ENCODE measurements around the gene HSD17B10.
"Not testable (repeated sequence)": the region's sequence is repeated elsewhere in the genome, so short reads cannot be mapped to it uniquely, and the experiment has no call there.

The HSD17B10 gene

GRCh38 chrX:53438174-53438831, 4.1 kb upstream of the HSD17B10 start:
- FAIRE-seq: no peak
- no peak for DNase-seq (ENCODE audit: insufficient read length, low spot score)

GRCh38 chrX:53437206-53437605, 3.0 kb upstream of the HSD17B10 start:
- no peak for FAIRE-seq
- DNase-seq (ENCODE audit: insufficient read length, low spot score): no peak

GRCh38 chrX:53435997-53436396, 1.8 kb upstream of the HSD17B10 start:
- DNase-seq (ENCODE audit: insufficient read length, low spot score): peak; percentile 35
- FAIRE-seq: no peak

GRCh38 chrX:53430231-53430630, 3.9 kb downstream of the HSD17B10 start:
- FAIRE-seq (no peak), DNase-seq (ENCODE audit: insufficient read length, low spot score) (no peak)

DNA sequence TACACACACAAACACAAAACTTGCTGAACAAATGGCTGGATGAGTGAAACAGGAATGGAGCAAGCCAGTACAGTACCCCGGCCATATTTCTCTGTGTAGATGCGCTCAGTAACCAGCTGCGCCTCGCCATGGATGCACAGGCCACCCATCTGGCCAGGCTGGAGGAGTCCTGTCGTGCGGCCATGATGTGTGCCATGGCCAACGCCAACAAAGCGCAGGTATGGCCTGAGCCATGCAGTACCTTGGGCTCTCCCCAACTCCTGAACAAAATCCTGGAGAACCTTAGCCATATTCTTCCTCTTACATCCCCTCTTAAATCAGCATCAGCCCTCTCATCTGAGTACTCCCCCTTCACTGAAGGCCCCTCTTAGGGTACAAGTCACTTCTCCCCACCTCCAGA, 4.4 kb downstream of the HSD17B10 start:
- FAIRE-seq (no peak), DNase-seq (ENCODE audit: insufficient read length, low spot score) (no peak)

- FAIRE-seq (no peak), DNase-seq (ENCODE audit: insufficient read length, low spot score) (no peak)
Measured at GRCh38 chrX:53422861-53423306, 11.3 kb downstream of the HSD17B10 start, which contains the start of gene RIBC1. RIBC1 (plus strand) TSS chrX:53422873; CDS start chrX:53426277, 3,404 bp downstream.

DNA sequence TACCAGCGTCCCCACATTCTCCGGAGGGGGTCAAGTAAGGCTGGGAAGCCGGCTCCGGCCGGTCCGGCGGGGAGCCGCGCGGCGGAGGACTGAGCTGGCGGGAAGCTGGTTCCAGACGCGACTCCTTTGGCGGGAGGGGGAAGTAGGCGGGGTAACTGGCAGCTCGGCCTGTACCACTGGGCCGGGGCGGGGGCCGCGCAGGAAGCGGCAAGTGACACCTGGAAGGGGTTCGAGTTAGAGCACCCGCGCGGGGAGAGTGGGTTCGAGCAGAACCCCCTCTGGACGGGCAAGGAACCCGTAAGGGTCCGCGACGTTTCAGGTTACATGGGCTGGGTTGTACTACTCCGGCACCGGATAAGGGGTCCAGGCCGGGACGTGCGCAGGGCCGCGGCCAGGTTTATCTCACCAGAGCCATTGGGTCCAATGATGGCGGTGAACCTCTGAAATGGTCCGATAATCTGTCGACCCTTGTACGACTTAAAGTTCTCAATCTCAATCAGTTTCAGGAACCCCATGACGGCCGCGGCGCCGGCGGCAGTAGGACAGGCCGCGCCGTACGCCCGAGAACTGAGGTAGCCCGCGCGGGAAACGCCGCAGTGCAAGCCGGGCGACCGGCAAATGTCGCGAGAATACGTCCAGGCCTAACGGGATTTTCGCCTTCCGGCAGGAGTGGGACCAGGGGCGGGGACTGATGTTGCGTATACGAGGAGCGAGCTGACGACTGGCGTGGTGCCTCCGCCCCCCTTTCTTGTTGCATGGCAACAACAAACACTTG, 11.9 kb downstream of the HSD17B10 start, which contains the start of gene SMC1A:
TSS of gene SMC1A (minus strand) at position 569 of the 775 bp plus-strand sequence. CDS start at position 515, 54 bp downstream.
- peak; percentile 78 for FAIRE-seq
- DNase-seq (ENCODE audit: insufficient read length, low spot score): peak; percentile 85

- FAIRE-seq: no peak
- no peak for DNase-seq (ENCODE audit: insufficient read length, low spot score)
Measured at GRCh38 chrX:53421772-53422085, 12.4 kb downstream of the HSD17B10 start.

DNA sequence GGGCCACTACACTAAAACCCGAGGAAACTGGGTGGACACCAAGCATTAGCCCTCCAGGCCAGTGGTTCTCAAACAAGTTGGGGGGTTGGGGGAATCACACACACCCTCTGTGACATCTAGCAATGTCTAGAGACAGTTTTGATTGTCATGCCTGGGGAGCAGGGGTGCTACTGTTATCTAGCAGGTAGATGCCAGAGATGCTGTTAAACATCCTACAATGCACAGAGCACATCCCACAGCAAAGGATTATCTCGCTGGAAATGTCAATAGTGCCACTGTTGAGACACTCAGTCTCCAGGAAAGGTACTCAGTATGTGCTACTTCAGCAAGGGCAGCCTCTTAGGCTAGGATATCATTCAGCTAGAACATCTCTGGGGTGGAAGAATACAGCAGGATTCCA, 13.0 kb downstream of the HSD17B10 start:
- no peak for DNase-seq (ENCODE audit: insufficient read length, low spot score)
- no peak for FAIRE-seq

DNA sequence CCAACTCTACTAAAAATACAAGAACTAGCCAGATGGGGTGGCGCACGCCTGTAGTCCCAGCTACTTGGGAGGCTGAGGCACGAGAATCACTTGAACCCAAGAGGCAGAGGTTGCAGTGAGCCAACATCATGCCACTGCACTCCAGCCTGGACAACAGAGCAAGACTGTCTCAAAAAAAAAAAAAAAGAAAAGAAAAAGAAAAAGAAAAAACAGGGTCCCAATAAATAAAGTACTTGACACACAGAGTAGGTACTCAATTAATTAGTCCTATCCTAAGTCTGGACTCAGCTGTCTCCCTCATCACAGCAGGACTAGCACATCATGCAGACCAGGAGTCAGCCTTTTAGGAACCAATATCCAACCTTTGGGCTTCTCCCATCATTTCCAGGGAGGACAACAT, 13.8 kb downstream of the HSD17B10 start:
- not testable (repeated sequence) for FAIRE-seq; DNase-seq (ENCODE audit: insufficient read length, low spot score)

GRCh38 chrX:53412446-53412845, 21.7 kb downstream of the HSD17B10 start:
- FAIRE-seq (no peak), DNase-seq (ENCODE audit: insufficient read length, low spot score) (no peak)

DNA sequence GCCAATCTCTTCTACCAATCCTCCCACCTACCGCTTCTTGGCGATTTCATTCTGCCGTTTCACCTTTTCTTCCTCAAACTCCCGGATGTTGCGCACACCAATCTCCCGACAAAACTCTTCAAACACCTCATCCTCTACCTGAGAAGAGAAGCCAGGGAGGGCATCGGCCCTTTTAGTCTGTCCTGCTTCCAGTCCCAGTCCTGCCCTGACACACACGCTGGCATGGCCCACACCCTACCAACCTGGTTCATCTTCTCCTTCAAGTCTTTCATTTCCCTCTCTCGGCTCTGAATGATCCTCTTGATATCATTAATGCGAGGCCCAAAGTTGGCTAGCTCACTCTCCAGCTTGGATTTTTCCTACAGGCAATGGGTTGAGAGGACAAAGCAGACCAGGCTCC, 30.6 kb downstream of the HSD17B10 start:
- DNase-seq (ENCODE audit: insufficient read length, low spot score): no peak
- no peak for FAIRE-seq

- FAIRE-seq (no peak), DNase-seq (ENCODE audit: insufficient read length, low spot score) (no peak)
Measured at GRCh38 chrX:53398216-53398615, 36.0 kb downstream of the HSD17B10 start.

GRCh38 chrX:53395605-53396298, 38.4 kb downstream of the HSD17B10 start:
- no peak for FAIRE-seq
- no peak for DNase-seq (ENCODE audit: insufficient read length, low spot score)

DNA sequence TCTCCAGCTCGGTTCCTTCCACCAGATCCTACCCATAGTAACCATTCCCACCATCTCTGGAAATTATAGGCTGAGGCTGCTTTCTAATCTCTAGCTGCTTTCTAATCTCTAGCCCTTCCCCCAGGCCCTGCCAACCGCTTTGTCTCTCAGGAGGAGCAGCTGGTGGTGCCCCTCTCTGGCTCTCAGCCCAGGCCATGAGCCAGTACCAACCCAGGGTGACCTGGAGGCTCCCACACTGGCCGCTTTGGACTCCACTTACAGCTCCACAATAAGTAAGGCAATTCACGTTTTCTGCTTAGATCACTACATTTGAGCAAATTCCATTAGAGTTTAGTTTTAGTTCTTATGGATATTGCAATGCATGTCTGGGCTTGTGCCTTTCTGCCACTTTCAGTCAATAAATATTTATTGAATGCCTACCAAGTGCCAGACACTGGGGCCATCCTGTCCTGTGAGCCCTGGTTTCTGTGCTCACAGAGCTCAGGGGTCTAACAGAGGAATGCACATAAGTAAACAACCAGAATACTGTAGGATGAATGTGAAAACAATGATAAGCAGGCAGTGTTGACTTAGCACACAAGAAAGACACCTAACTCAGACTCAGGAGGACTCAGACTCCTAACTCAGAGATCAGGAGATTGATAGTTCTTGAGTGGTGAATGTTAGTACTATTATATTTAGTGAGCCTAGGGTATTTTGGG, 50.6 kb downstream of the HSD17B10 start:
- no peak for FAIRE-seq
- no peak for DNase-seq (ENCODE audit: insufficient read length, low spot score)

Data from HTR-8/SVneo (cell line).